ENCODE measurements around the gene PLK3. TPM values are rescaled to one million over a fixed set of nuclear protein-coding genes. Genes with fewer than 3 reads are reported as not detected.

Gene PLK3
- total and polyA plus RNA-seq, 2 donors from 2014 or later = 4.4 to 24.3 TPM

DNA sequence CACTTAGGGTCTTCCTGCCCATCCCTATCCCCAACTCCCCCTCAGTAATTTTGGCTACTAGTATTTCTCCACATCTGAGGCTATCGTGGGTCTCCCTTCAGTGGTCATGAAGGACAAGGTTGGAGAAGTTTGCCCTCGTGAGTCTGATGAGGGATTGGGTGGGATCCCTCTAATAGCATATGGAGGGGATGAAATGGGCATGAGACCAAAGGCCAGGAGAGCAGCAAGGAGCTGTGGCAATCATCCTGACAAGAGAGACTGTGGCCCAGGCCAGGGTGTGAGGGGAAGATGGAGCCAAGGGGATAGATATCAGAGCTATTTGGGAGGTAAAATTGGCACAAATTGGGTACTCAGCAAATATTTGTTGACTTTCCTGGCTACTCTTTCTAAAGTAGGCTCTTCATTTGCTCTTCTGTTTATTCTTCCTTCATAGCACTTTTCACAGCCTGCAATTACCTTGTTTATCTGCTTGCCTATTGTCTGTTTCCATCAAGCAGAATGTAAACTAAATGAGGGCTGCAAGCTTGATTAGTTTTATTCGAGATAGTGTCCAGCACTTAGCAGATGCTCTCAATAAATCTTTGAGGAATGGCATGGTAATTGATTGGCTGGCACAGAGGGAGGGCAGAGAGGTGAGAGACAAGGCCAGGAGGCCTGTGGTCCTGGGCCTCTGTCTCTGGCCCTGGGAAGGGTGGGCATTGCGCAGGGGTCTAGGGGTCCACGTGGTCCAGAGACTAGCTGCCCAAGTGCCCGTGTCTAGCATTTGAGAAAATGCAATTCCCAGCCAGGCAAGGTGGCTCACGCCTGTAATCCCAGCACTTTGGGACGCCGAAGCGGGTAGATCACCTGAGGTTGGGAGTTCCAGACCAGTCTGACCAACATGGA, 1.5 kb upstream of the PLK3 start:
- DNase-seq = peak in 1 of 5 donors; percentile 69
- intact Hi-C loops (cut with DNase I) = no loop called here
- no peak for FAIRE-seq
- Histone ChIP-seq H3K27ac (ENCODE audit: low read depth in 2 of 2, low read length in 2 of 2) (no peak overlapping the region), H3K4me3 (ENCODE audit: low read length in 3 of 3) (no peak overlapping the region), H3K27me3 (ENCODE audit: control insufficient read depth, insufficient read depth, low read length) (no peaks in the 10 kb centered on the region), H3K4me1 (ENCODE audit: control insufficient read depth in 2 of 3, insufficient read depth in 2 of 3, low read depth in 1 of 3, low read length in 3 of 3) (peaks cover 0 to 15% (median 5%) of the 10 kb centered on the region in 3 donors), H3K9me3 (ENCODE audit: control insufficient read depth in 2 of 3, insufficient read depth in 1 of 3, low read length in 3 of 3) (no peaks in the 10 kb centered on the region), H3K36me3 (ENCODE audit: control insufficient read depth in 2 of 3, insufficient read depth in 3 of 3, low read length in 3 of 3) (peaks cover 0 to 2% (median 2%) of the 10 kb centered on the region in 3 donors), H3K9ac (ENCODE audit: low read length in 3 of 3) (no peak overlapping the region)
- no peak for TF ChIP-seq CTCF (IDR thresholded peaks at IDR 0.05; ENCODE audit: borderline replicate concordance, extremely low read depth, insufficient read depth)

DNA sequence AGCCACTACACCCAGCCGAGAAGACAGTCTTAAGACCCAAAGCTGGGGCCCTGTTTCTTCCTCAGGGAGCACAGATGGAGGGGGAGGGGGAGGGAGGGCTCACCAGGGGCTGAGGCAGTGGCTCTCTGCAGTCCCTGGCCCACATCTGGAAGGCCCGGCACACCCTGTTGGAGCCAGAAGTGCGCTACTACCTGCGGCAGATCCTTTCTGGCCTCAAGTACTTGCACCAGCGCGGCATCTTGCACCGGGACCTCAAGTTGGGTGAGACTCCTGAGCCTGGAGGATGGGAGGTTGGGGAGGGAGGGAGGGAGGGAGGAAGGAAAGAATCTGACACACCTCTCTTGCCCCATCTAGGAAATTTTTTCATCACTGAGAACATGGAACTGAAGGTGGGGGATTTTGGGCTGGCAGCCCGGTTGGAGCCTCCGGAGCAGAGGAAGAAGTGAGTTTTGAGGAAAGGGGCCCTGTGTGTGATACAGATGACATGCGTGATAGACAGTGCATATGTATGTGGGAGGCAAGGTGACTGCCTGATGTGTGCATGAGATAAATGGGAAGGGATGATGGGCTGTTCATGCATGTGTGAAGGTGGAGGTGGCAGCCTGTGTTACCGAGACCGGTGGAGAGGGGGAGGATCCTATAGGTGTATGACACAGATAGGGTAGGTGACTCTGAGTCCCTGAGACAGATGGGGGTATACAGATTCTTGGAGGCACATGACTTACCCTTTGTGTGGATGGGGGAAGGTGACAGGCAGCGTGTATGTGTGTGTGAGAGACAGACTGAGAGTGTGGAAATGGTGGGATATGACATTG, 1.5 kb downstream of the PLK3 start:
- Histone ChIP-seq H3K27ac (ENCODE audit: low read depth in 2 of 2, low read length in 2 of 2) (peak overlapping the region; percentile 11 to 32), H3K4me1 (ENCODE audit: control insufficient read depth in 2 of 3, insufficient read depth in 2 of 3, low read depth in 1 of 3, low read length in 3 of 3) (peaks cover 2 to 18% (median 5%) of the 10 kb centered on the region in 3 donors), H3K9me3 (ENCODE audit: control insufficient read depth in 2 of 3, insufficient read depth in 1 of 3, low read length in 3 of 3) (no peaks in the 10 kb centered on the region), H3K36me3 (ENCODE audit: control insufficient read depth in 2 of 3, insufficient read depth in 3 of 3, low read length in 3 of 3) (peaks cover 0 to 5% (median 4%) of the 10 kb centered on the region in 3 donors), H3K4me3 (ENCODE audit: low read length in 3 of 3) (peak overlapping the region; percentile 21 to 76 (median 49)), H3K9ac (ENCODE audit: low read length in 3 of 3) (peak overlapping the region in 2 of 3 donors; percentile 37 to 51), H3K27me3 (ENCODE audit: control insufficient read depth, insufficient read depth, low read length) (no peaks in the 10 kb centered on the region)
- DNase-seq (peak in 3 of 5 donors; percentile 38 to 81 (median 53)), FAIRE-seq (no peak)
- TF ChIP-seq CTCF (IDR thresholded peaks at IDR 0.05; ENCODE audit: borderline replicate concordance, extremely low read depth, insufficient read depth) = no peak
- intact Hi-C loops (cut with DNase I) = no loop called here

- Histone ChIP-seq H3K4me1 (ENCODE audit: control insufficient read depth in 2 of 3, insufficient read depth in 2 of 3, low read depth in 1 of 3, low read length in 3 of 3) (peaks cover 10 to 25% (median 13%) of the 10 kb centered on the region in 3 donors), H3K27ac (ENCODE audit: low read depth in 2 of 2, low read length in 2 of 2) (peak overlapping the region; percentile 11 to 32), H3K9ac (ENCODE audit: low read length in 3 of 3) (peak overlapping the region in 1 of 3 donors; percentile 51), H3K4me3 (ENCODE audit: low read length in 3 of 3) (peak overlapping the region; percentile 21 to 76 (median 49)), H3K27me3 (ENCODE audit: control insufficient read depth, insufficient read depth, low read length) (no peaks in the 10 kb centered on the region), H3K36me3 (ENCODE audit: control insufficient read depth in 2 of 3, insufficient read depth in 3 of 3, low read length in 3 of 3) (peaks cover 0 to 8% (median 4%) of the 10 kb centered on the region in 3 donors), H3K9me3 (ENCODE audit: control insufficient read depth in 2 of 3, insufficient read depth in 1 of 3, low read length in 3 of 3) (no peaks in the 10 kb centered on the region)
- intact Hi-C loops (cut with DNase I) = no loop called here
- peak; percentile 44 to 84 (median 69) for DNase-seq
- no peak for FAIRE-seq
- no peak for TF ChIP-seq CTCF (IDR thresholded peaks at IDR 0.05; ENCODE audit: borderline replicate concordance, extremely low read depth, insufficient read depth)
Measured at GRCh38 chr1:44802306-44803061, 2.3 kb downstream of the PLK3 start.

Data from kidney (tissue), 14 donors.